ENCODE data around the gene GFI1B.

- TF ChIP-seq CTCF (IDR thresholded peaks at IDR 0.05 in 8 of 11, conservative IDR thresholded peaks at IDR 0.05 in 3 of 11): no peak
- no peak for TF ChIP-seq POLR2A (IDR thresholded peaks at IDR 0.05)
- TF ChIP-seq POLR2AphosphoS5 (IDR thresholded peaks at IDR 0.05): no peak
Measured at GRCh38 chr9:133031496-133031911, 53.0 kb downstream of the GFI1B start.
